Measurements from ENCODE around the gene SMARCA1.

DNA sequence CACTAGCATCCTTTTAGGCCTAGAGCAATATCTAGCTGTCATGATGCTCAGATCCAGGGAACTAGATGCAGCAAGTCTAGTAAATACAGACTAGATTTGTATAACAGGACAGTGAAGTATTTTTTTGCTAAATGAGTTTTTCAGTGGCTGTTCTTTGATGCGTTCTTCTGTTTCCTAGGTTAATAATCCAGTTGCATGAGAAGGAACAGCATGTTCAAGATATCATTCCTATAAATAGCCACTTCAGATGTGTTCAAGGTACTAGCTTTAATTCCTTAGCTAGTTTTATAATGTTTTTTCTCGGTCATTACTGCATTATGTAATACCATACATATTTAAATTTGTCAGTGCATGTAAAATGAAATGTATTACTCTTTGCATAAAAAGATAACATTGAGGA is 21.5 kb upstream of the SMARCA1 start:
- TF ChIP-seq, protein P1, sequence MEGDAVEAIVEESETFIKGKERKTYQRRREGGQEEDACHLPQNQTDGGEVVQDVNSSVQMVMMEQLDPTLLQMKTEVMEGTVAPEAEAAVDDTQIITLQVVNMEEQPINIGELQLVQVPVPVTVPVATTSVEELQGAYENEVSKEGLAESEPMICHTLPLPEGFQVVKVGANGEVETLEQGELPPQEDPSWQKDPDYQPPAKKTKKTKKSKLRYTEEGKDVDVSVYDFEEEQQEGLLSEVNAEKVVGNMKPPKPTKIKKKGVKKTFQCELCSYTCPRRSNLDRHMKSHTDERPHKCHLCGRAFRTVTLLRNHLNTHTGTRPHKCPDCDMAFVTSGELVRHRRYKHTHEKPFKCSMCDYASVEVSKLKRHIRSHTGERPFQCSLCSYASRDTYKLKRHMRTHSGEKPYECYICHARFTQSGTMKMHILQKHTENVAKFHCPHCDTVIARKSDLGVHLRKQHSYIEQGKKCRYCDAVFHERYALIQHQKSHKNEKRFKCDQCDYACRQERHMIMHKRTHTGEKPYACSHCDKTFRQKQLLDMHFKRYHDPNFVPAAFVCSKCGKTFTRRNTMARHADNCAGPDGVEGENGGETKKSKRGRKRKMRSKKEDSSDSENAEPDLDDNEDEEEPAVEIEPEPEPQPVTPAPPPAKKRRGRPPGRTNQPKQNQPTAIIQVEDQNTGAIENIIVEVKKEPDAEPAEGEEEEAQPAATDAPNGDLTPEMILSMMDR (conservative IDR thresholded peaks at IDR 0.05 in 1 of 2, IDR thresholded peaks at IDR 0.05 in 1 of 2; ENCODE audit: low read depth in 1 of 2, low read length in 2 of 2): no peak
- TF ChIP-seq EZH2 (IDR thresholded peaks at IDR 0.05; ENCODE audit: low read length, missing control alignments): no peak

Measured in fibroblast of lung (primary cell).